Measurements from ENCODE around the gene RNU1-1. TPM values are rescaled to one million over a fixed set of nuclear protein-coding genes. Genes with fewer than 3 reads are reported as not detected.
"Not testable (repeated sequence)": the region's sequence is repeated elsewhere in the genome, so short reads cannot be mapped to it uniquely, and the experiment has no call there.

The RNU1-1 gene
- total and polyA plus RNA-seq, 8 donors, result under 0.01 to 9,966 (median under 0.01) TPM; not detected in 3

DNA sequence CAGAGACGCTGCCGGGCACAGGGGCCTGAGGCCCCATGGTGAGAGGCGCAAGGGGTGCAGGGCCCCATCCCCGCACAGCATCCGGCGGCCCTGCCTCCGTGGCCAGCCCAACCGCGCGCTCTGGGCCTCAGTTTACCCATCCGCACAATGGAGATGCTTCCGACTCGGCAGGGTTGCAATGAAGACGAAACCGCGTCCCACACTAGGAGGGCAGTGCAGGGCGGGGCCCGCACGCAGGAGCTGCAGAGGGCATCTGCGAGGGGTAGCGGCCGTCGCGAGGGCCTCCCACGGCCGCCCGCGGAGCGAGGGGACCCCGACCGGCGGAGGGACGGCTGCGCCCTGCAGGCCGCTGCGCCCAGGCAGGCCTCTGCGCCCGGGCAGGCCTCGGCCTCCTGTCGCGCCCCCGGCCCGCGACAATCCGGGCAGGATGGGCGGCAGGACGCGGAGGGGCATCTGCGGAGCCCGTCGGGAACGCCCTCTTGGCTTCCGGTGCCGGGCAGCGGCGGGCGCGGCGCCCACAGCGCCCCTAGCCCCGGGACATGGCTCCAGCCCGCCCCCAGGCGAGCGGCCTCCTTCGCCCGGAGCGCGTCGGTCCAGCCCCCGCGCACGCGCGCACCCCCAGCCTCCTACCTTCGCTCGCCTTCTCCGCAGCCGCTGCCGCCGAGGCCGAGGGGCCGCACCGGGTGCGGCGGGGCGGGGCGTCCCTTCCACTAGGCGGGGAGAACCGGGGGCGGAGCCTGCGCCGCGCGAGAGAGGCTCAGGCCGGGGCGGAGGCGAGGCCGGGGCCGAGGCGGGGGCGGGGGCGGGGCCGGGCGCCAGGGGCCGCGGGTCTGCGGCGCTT lies 15.3 kb downstream of the RNU1-1 start:
- 0 to 2% (median 1%) methylated on average over 7 to 108 of the region's 108 CpGs for WGBS, 5 donors
- TF ChIP-seq POLR2A (IDR thresholded peaks at IDR 0.05) (no peak), POLR2AphosphoS5 (IDR thresholded peaks at IDR 0.05) (peak; percentile 46 to 81 (median 60)), EP300 (IDR thresholded peaks at IDR 0.05) (no peak)
- TF ChIP-seq, protein P1, sequence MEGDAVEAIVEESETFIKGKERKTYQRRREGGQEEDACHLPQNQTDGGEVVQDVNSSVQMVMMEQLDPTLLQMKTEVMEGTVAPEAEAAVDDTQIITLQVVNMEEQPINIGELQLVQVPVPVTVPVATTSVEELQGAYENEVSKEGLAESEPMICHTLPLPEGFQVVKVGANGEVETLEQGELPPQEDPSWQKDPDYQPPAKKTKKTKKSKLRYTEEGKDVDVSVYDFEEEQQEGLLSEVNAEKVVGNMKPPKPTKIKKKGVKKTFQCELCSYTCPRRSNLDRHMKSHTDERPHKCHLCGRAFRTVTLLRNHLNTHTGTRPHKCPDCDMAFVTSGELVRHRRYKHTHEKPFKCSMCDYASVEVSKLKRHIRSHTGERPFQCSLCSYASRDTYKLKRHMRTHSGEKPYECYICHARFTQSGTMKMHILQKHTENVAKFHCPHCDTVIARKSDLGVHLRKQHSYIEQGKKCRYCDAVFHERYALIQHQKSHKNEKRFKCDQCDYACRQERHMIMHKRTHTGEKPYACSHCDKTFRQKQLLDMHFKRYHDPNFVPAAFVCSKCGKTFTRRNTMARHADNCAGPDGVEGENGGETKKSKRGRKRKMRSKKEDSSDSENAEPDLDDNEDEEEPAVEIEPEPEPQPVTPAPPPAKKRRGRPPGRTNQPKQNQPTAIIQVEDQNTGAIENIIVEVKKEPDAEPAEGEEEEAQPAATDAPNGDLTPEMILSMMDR (IDR thresholded peaks at IDR 0.05), result peak in 2 of 7 experiments; percentile 8 to 24
- Histone ChIP-seq H3K9me3 (no peaks in the 10 kb centered on the region), H3K27ac (peak overlapping the region; percentile 62 to 90 (median 79)), H3K36me3 (no peaks in the 10 kb centered on the region), H3K4me3 (peak overlapping the region; percentile 80 to 93 (median 90)), H3K4me1 (peaks cover 7 to 29% (median 24%) of the 10 kb centered on the region in 4 donors), H3K27me3 (no peaks in the 10 kb centered on the region)
- peak; percentile 93 to 97 for DNase-seq
- intact Hi-C loops (cut with DNase I; ENCODE audit: low total_unique reads), result no loop called here

DNA sequence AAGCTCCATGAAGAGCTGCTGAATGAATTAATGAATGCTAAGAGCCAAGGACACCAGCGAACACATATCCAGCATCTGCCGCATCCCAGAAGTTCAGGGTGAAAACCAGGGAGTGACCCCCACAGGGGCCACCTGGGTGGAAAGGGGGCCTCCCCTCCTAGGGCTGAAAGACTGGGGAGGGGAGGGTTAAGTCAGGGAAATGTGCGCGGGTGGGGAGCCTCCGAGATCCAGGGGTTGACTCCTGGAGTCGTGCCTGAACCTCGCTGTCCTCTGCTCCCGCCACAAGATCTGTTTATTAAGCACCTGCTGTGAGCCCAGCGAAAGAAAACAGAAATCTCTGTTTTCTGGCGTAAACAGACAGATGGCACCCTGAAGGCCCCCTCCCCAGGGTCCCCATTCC lies 16.0 kb downstream of the RNU1-1 start:
- H3K36me3 ChIP-seq; intact Hi-C loops (cut with DNase I; ENCODE audit: low total_unique reads); DNase-seq; H3K27me3 ChIP-seq; H3K9me3 ChIP-seq: not testable (repeated sequence)
- peaks cover 7 to 29% (median 24%) of the 10 kb centered on the region in 4 donors for H3K4me1 ChIP-seq
- H3K27ac ChIP-seq, result peak overlapping the region in 4 of 5 donors; percentile 74 to 90 (median 82)
- whole genome bisulfite sequencing, 5 donors, result 35 to 37% (median 36%) methylated on average over 10 of the region's 10 CpGs
- peak overlapping the region; percentile 80 to 93 (median 90) for H3K4me3 ChIP-seq

DNA sequence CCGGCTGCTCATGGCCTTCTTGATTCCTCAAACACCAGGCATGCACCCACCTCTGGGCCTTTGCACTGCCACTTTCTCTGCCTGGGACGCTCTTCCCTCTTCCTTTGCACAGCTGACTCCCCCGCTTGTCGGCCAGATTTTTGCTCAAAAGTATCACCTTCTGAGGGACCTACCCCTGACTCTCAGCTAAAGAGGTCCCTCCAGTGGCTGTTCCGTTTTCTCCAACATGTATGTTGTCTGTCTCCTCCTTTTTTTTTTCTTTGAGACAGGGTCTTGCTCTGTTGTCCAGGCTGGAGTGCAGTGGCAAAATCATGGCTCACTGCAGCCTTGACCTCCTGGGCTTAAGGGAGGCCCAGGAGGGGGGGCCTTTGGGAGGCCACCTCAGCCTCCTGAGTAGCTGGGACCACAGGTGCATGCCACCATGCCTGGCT lies 16.6 kb downstream of the RNU1-1 start:
- H3K9me3 ChIP-seq; H3K4me3 ChIP-seq; H3K36me3 ChIP-seq; intact Hi-C loops (cut with DNase I; ENCODE audit: low total_unique reads); H3K27me3 ChIP-seq: not testable (repeated sequence)
- DNase-seq, result peak; percentile 11 to 23
- peak overlapping the region in 3 of 5 donors; percentile 74 to 90 (median 86) for H3K27ac ChIP-seq
- 85 to 91% (median 88%) methylated on average over 5 of the region's 5 CpGs for WGBS, 5 donors
- H3K4me1 ChIP-seq, result peaks cover 7 to 29% (median 24%) of the 10 kb centered on the region in 4 donors

DNA sequence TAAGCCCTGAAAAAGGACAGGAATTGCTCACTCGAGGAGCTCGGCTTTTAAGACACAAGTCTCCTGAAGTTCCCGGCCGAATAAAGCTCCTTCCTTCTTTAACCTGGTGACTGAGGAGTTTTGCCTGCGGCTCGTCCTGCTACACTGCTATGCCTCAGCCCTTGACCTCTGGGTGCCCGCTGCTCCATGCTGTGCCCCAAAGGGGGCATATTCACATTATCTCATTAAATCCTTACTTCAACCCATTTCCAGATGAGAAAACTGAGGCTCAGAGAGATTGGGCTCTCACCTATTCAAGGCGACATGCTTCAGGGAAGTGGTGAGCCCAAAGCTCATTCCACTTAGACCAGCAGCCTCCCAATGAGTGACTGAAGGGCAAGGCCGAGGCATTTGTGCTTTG lies 20.4 kb downstream of the RNU1-1 start:
- H3K9me3 ChIP-seq; H3K27me3 ChIP-seq; H3K4me3 ChIP-seq; intact Hi-C loops (cut with DNase I; ENCODE audit: low total_unique reads); H3K27ac ChIP-seq: not testable (repeated sequence)
- DNase-seq, result peak in 1 of 2 donors; percentile 5
- peaks cover 0 to 24% (median 21%) of the 10 kb centered on the region in 4 donors for H3K36me3 ChIP-seq
- peaks cover 7 to 16% (median 12%) of the 10 kb centered on the region in 4 donors for H3K4me1 ChIP-seq
- WGBS, 5 donors, result 70 to 97% (median 85%) methylated on average over 6 to 9 of the region's 9 CpGs

DNA sequence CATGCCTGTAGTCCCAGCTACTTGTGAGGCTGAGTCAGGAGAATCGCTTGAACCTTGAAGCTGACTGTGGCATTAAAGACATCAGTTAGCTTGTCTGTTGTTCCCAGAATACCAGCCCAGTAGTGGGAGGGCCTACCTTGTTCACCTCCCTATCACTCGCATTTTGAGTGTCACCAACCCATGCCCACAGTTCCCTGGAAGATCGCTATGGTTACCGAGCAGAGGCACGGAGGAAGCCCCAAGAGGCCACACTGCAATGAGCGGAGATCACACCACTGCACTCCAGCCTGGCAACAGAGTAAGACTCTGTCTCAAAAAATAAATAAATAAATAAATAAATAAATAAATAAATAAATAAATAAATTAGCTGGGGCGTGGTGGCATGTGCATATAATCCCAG lies 21.1 kb downstream of the RNU1-1 start:
- H3K36me3 ChIP-seq, result peaks cover 0 to 32% (median 27%) of the 10 kb centered on the region in 4 donors
- intact Hi-C loops (cut with DNase I; ENCODE audit: low total_unique reads); H3K4me1 ChIP-seq; H3K27me3 ChIP-seq; H3K27ac ChIP-seq; H3K9me3 ChIP-seq; H3K4me3 ChIP-seq: not testable (repeated sequence)
- WGBS, 5 donors, result 86 to 92% (median 89%) methylated on average over 7 of the region's 7 CpGs
- DNase-seq, result peak in 1 of 2 donors; percentile 25

DNA sequence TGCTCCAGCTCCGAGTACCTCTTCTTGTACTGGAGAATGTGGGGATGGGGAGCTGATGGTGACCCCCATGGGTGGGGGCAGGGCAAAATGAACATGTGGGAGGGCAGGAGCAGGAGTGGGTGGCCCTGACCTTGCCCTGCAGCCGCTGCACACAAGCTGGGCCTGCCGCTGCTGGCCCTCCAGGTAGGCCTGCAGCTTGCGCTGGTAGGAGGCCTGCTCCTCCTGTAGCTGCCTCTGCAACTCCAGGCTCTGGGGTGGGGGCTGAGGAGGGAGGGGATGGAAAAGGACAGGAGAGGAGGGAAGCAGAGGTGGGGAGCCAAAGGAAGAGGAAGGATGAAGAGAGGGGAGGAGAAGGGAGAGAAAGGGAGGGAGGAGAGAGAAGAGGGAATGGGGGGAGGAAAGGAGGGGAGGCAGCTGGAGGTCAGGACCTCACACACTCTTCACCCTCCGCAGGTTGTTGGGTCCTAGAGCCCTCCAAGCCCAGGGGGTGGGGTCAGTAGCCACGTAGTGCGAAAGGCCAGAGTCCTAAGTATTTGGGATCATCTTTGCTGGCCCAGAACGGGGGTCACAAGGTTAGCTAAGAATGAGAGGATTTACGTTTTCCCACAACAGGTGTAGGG lies 22.9 kb downstream of the RNU1-1 start:
- 76 to 89% (median 85%) methylated on average over 6 to 9 of the region's 9 CpGs for WGBS, 5 donors
- Histone ChIP-seq H3K36me3 (peaks cover 0 to 47% (median 37%) of the 10 kb centered on the region in 4 donors), H3K4me1 (peaks cover 0 to 2% (median 0%) of the 10 kb centered on the region in 4 donors), H3K9me3 (no peaks in the 10 kb centered on the region), H3K4me3 (no peak overlapping the region), H3K27ac (no peak overlapping the region), H3K27me3 (no peaks in the 10 kb centered on the region)
- TF ChIP-seq POLR2A (IDR thresholded peaks at IDR 0.05), result no peak
- TF ChIP-seq POLR2AphosphoS5 (IDR thresholded peaks at IDR 0.05), result no peak
- TF ChIP-seq EP300 (IDR thresholded peaks at IDR 0.05), result no peak
- TF ChIP-seq, protein P1 (IDR thresholded peaks at IDR 0.05), result no peak
- peak in 1 of 2 donors; percentile 4 for DNase-seq
- intact Hi-C loops (cut with DNase I; ENCODE audit: low total_unique reads), result no loop called here

DNA sequence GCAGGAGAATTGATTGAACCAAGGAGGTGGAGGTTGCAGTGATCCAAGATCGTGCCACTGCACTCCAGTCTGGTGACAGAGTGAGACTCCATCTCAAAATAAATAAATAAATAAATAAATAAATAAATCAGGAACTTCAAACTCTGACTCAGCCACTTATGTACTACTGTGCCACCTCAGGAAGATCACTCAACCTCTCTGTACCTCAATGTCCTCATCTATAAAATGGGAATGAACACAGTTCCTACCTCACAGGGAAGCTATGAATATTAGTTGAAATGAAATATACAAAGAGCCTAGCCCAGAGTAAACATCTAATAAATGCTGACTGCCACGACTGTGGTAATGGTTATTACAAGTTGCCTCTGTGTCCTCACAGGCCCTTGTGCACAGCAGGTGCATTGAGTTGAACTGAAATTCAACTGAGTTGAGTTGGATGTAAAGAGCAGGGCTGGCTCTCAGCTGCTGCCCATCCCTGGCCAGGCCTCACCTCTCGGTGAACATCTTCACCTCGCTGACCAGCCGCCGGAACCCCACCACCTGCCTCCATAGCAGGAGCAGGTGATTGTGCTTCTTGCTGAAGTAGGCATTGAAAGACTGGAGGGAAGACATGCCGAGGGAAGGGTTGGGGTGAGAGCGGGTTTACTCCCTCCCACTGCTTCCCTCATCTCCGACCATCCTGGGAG lies 24.7 kb downstream of the RNU1-1 start:
- H3K36me3 ChIP-seq, result peaks cover 6 to 65% (median 55%) of the 10 kb centered on the region in 4 donors
- H3K27me3 ChIP-seq; H3K27ac ChIP-seq; H3K4me3 ChIP-seq; H3K4me1 ChIP-seq; H3K9me3 ChIP-seq; intact Hi-C loops (cut with DNase I; ENCODE audit: low total_unique reads): not testable (repeated sequence)
- 89 to 95% (median 92%) methylated on average over 9 of the region's 9 CpGs for WGBS, 5 donors
- peak in 1 of 2 donors; percentile 11 for DNase-seq

DNA sequence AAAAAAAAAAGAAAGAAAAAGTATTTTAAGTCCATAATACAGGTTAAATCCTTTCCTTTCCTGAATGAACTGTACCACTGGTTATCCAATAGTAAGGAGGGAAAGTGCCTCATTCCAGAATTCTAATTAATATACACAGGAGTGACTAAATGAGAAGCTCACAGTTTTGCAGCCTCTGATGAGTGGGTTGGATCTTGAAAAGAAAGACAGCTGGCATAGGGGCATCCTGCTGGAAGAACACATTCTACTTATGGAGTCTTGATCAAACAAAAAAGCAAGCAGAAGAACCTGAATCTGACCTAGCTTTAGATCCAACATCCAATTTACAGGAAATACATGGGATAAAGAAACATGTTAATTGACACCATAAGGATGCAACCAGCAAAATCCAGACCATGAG lies 27.1 kb downstream of the RNU1-1 start:
- intact Hi-C loops (cut with DNase I; ENCODE audit: low total_unique reads); H3K4me1 ChIP-seq; H3K27ac ChIP-seq; H3K27me3 ChIP-seq; H3K4me3 ChIP-seq; H3K9me3 ChIP-seq; DNase-seq: not testable (repeated sequence)
- peaks cover 14 to 86% (median 79%) of the 10 kb centered on the region in 4 donors for H3K36me3 ChIP-seq

DNA sequence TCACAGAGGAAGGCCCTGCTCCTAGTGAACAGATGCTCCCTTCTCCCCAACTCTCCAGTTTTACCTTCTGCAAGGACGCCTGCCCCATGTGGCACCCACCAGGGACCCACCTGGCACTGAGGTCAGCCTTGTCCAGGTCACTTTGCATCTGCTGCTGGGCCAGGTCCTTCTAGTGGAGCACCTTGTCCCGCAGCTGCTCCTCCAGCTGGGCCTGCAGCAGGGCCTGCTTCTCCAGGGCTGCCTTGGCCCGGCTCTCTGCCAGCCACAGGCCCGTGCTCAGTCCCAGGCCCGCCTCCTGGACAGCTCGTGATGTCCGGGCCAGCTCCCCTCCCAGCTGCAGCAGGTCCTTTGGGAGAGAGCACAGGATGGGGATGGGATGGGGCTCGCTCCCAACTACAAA lies 27.8 kb downstream of the RNU1-1 start:
- H3K4me1 ChIP-seq; H3K9me3 ChIP-seq; H3K27ac ChIP-seq; DNase-seq; intact Hi-C loops (cut with DNase I; ENCODE audit: low total_unique reads); H3K27me3 ChIP-seq; H3K4me3 ChIP-seq: not testable (repeated sequence)
- 90 to 95% (median 94%) methylated on average over 8 of the region's 8 CpGs for WGBS, 5 donors
- H3K36me3 ChIP-seq, result peaks cover 16 to 93% (median 86%) of the 10 kb centered on the region in 4 donors

Measured in stomach (tissue), 9 donors.